Measurements from ENCODE around the gene PPP6R1.

PPP6R1 gene

GRCh38 chr19:55240713-55241020 is 18.1 kb downstream of the PPP6R1 start:
- no peak overlapping the region for H2AK5ac ChIP-seq (ENCODE audit: low read length)
- H4K12ac ChIP-seq (ENCODE audit: low read depth, low read length), result no peak overlapping the region
- no peak overlapping the region for H3K4me3 ChIP-seq (ENCODE audit: low read depth, low read length)
- H3K14ac ChIP-seq (ENCODE audit: low read length), result no peak overlapping the region
- no peak overlapping the region for H4K91ac ChIP-seq (ENCODE audit: low read depth, low read length)
- DNase-seq, result no peak
- H3K9me3 ChIP-seq (ENCODE audit: insufficient read depth, low read depth, low read length), result peaks cover 3% of the 10 kb centered on the region
- H3K27ac ChIP-seq (ENCODE audit: low read depth, low read length), result no peak overlapping the region
- no CpG with 5 or more reads among the region's 6 CpGs for WGBS (ENCODE audit: extremely low coverage, insufficient coverage, insufficient read length)
- no peak overlapping the region for H3K9ac ChIP-seq (ENCODE audit: low read length)
- H3K4ac ChIP-seq (ENCODE audit: low read depth, low read length), result no peak overlapping the region
- no peak overlapping the region for H2AFZ ChIP-seq (ENCODE audit: insufficient read depth, low read length, poor library complexity)
- H3K79me2 ChIP-seq (ENCODE audit: control insufficient read depth, insufficient read depth, low read length, poor library complexity), result no peaks in the 10 kb centered on the region
- H3K36me3 ChIP-seq (ENCODE audit: control insufficient read depth in 1 of 2, insufficient read depth in 2 of 2, low read length in 2 of 2), result peaks cover 85 to 91% of the 10 kb centered on the region in 2 experiments
- H3K79me1 ChIP-seq (ENCODE audit: low read length), result no peaks in the 10 kb centered on the region
- H3K23ac ChIP-seq (ENCODE audit: low read length), result no peak overlapping the region
- H4K8ac ChIP-seq (ENCODE audit: low read depth, low read length), result no peak overlapping the region
- no peaks in the 10 kb centered on the region for H3K4me1 ChIP-seq (ENCODE audit: control insufficient read depth in 1 of 2, insufficient read depth in 2 of 2, low read length in 2 of 2)
- H2BK120ac ChIP-seq (ENCODE audit: insufficient read depth, low read length, poor library complexity), result no peak overlapping the region
- no peak overlapping the region for H2BK12ac ChIP-seq (ENCODE audit: low read length)
- no peaks in the 10 kb centered on the region for H3K27me3 ChIP-seq (ENCODE audit: insufficient read depth, low read length)
- no peak overlapping the region for H3K4me2 ChIP-seq (ENCODE audit: low read length)
- H3K18ac ChIP-seq (ENCODE audit: low read length), result no peak overlapping the region
- H2BK5ac ChIP-seq (ENCODE audit: low read depth, low read length, poor library complexity), result no peak overlapping the region

DNA sequence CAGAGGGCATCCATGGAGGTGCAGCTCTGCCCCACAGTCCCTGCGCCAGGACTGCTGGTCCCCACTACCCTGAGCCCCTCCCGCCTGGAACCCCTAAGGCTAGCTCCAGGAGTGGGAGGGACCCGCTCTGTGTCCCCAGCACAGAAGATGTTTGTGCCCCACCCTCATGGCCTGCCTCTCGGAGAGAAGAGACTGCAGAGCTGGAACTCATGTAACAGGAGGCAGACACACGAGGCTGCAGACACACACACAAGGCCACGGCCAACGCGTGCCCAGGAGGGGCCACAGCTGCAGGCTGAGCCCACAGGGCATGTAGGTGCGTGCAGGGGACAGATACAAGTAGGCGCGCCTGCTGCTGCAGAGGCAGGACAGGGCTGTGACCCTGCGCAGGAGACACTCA is 19.8 kb downstream of the PPP6R1 start:
- Histone ChIP-seq H3K36me3 (ENCODE audit: control insufficient read depth in 1 of 2, insufficient read depth in 2 of 2, low read length in 2 of 2) (peaks cover 74 to 82% of the 10 kb centered on the region in 2 experiments), H3K79me2 (ENCODE audit: control insufficient read depth, insufficient read depth, low read length, poor library complexity) (no peaks in the 10 kb centered on the region), H2AFZ (ENCODE audit: insufficient read depth, low read length, poor library complexity) (no peak overlapping the region), H3K18ac (ENCODE audit: low read length) (no peak overlapping the region), H4K8ac (ENCODE audit: low read depth, low read length) (no peak overlapping the region), H4K91ac (ENCODE audit: low read depth, low read length) (no peak overlapping the region), H3K9me3 (ENCODE audit: insufficient read depth, low read depth, low read length) (peaks cover 3% of the 10 kb centered on the region), H3K4me2 (ENCODE audit: low read length) (no peak overlapping the region), H3K27ac (ENCODE audit: low read depth, low read length) (no peak overlapping the region), H3K4ac (ENCODE audit: low read depth, low read length) (no peak overlapping the region), H2AK5ac (ENCODE audit: low read length) (no peak overlapping the region), H3K4me3 (ENCODE audit: low read depth, low read length) (no peak overlapping the region), H3K23ac (ENCODE audit: low read length) (no peak overlapping the region), H3K4me1 (ENCODE audit: control insufficient read depth in 1 of 2, insufficient read depth in 2 of 2, low read length in 2 of 2) (no peaks in the 10 kb centered on the region), H3K9ac (ENCODE audit: low read length) (no peak overlapping the region), H3K79me1 (ENCODE audit: low read length) (no peaks in the 10 kb centered on the region), H2BK120ac (ENCODE audit: insufficient read depth, low read length, poor library complexity) (no peak overlapping the region), H2BK5ac (ENCODE audit: low read depth, low read length, poor library complexity) (no peak overlapping the region), H4K12ac (ENCODE audit: low read depth, low read length) (no peak overlapping the region), H3K14ac (ENCODE audit: low read length) (no peak overlapping the region), H2BK12ac (ENCODE audit: low read length) (no peak overlapping the region), H3K27me3 (ENCODE audit: insufficient read depth, low read length) (no peaks in the 10 kb centered on the region)
- no peak for DNase-seq
- WGBS (ENCODE audit: extremely low coverage, insufficient coverage, insufficient read length), result no CpG with 5 or more reads among the region's 12 CpGs

GRCh38 chr19:55238030-55238429 is 20.8 kb downstream of the PPP6R1 start:
- H3K4me2 ChIP-seq (ENCODE audit: low read length), result no peak overlapping the region
- H3K4me1 ChIP-seq (ENCODE audit: control insufficient read depth in 1 of 2, insufficient read depth in 2 of 2, low read length in 2 of 2), result no peaks in the 10 kb centered on the region
- H3K27ac ChIP-seq (ENCODE audit: low read depth, low read length), result no peak overlapping the region
- no peak overlapping the region for H3K4ac ChIP-seq (ENCODE audit: low read depth, low read length)
- H2BK12ac ChIP-seq (ENCODE audit: low read length), result no peak overlapping the region
- no peak overlapping the region for H4K12ac ChIP-seq (ENCODE audit: low read depth, low read length)
- no peak overlapping the region for H3K18ac ChIP-seq (ENCODE audit: low read length)
- no peaks in the 10 kb centered on the region for H3K79me2 ChIP-seq (ENCODE audit: control insufficient read depth, insufficient read depth, low read length, poor library complexity)
- no peak for DNase-seq
- no peaks in the 10 kb centered on the region for H3K79me1 ChIP-seq (ENCODE audit: low read length)
- no peak overlapping the region for H3K4me3 ChIP-seq (ENCODE audit: low read depth, low read length)
- H3K27me3 ChIP-seq (ENCODE audit: insufficient read depth, low read length), result no peaks in the 10 kb centered on the region
- H2BK120ac ChIP-seq (ENCODE audit: insufficient read depth, low read length, poor library complexity), result no peak overlapping the region
- H3K14ac ChIP-seq (ENCODE audit: low read length), result no peak overlapping the region
- H2AFZ ChIP-seq (ENCODE audit: insufficient read depth, low read length, poor library complexity), result no peak overlapping the region
- H2BK5ac ChIP-seq (ENCODE audit: low read depth, low read length, poor library complexity), result no peak overlapping the region
- H3K9me3 ChIP-seq (ENCODE audit: insufficient read depth, low read depth, low read length), result peaks cover 3% of the 10 kb centered on the region
- no peak overlapping the region for H4K8ac ChIP-seq (ENCODE audit: low read depth, low read length)
- no peak overlapping the region for H2AK5ac ChIP-seq (ENCODE audit: low read length)
- no peak overlapping the region for H4K91ac ChIP-seq (ENCODE audit: low read depth, low read length)
- WGBS (ENCODE audit: extremely low coverage, insufficient coverage, insufficient read length), result no CpG with 5 or more reads among the region's 8 CpGs
- H3K36me3 ChIP-seq (ENCODE audit: control insufficient read depth in 1 of 2, insufficient read depth in 2 of 2, low read length in 2 of 2), result peaks cover 69 to 77% of the 10 kb centered on the region in 2 experiments
- no peak overlapping the region for H3K9ac ChIP-seq (ENCODE audit: low read length)
- H3K23ac ChIP-seq (ENCODE audit: low read length), result no peak overlapping the region

GRCh38 chr19:55232986-55233385 is 25.8 kb downstream of the PPP6R1 start:
- Histone ChIP-seq H4K12ac (ENCODE audit: low read depth, low read length) (no peak overlapping the region), H3K18ac (ENCODE audit: low read length) (no peak overlapping the region), H3K4me3 (ENCODE audit: low read depth, low read length) (no peak overlapping the region), H2AK5ac (ENCODE audit: low read length) (no peak overlapping the region), H3K27me3 (ENCODE audit: insufficient read depth, low read length) (no peaks in the 10 kb centered on the region), H3K36me3 (ENCODE audit: control insufficient read depth in 1 of 2, insufficient read depth in 2 of 2, low read length in 2 of 2) (peaks cover 70 to 78% of the 10 kb centered on the region in 2 experiments), H3K79me1 (ENCODE audit: low read length) (no peaks in the 10 kb centered on the region), H3K23ac (ENCODE audit: low read length) (no peak overlapping the region), H4K91ac (ENCODE audit: low read depth, low read length) (no peak overlapping the region), H3K9ac (ENCODE audit: low read length) (no peak overlapping the region), H3K4ac (ENCODE audit: low read depth, low read length) (no peak overlapping the region), H3K4me1 (ENCODE audit: control insufficient read depth in 1 of 2, insufficient read depth in 2 of 2, low read length in 2 of 2) (no peaks in the 10 kb centered on the region), H3K27ac (ENCODE audit: low read depth, low read length) (no peak overlapping the region), H2BK12ac (ENCODE audit: low read length) (no peak overlapping the region), H3K14ac (ENCODE audit: low read length) (no peak overlapping the region), H2AFZ (ENCODE audit: insufficient read depth, low read length, poor library complexity) (no peak overlapping the region), H3K9me3 (ENCODE audit: insufficient read depth, low read depth, low read length) (peaks cover 1% of the 10 kb centered on the region), H3K4me2 (ENCODE audit: low read length) (no peak overlapping the region), H3K79me2 (ENCODE audit: control insufficient read depth, insufficient read depth, low read length, poor library complexity) (no peaks in the 10 kb centered on the region), H2BK120ac (ENCODE audit: insufficient read depth, low read length, poor library complexity) (no peak overlapping the region), H2BK5ac (ENCODE audit: low read depth, low read length, poor library complexity) (no peak overlapping the region), H4K8ac (ENCODE audit: low read depth, low read length) (no peak overlapping the region)
- WGBS (ENCODE audit: extremely low coverage, insufficient coverage, insufficient read length), result no CpG with 5 or more reads among the region's 5 CpGs
- DNase-seq, result no peak

- H3K27me3 ChIP-seq (ENCODE audit: insufficient read depth, low read length), result no peaks in the 10 kb centered on the region
- H2BK5ac ChIP-seq (ENCODE audit: low read depth, low read length, poor library complexity), result no peak overlapping the region
- H3K36me3 ChIP-seq (ENCODE audit: control insufficient read depth in 1 of 2, insufficient read depth in 2 of 2, low read length in 2 of 2), result peaks cover 72 to 78% of the 10 kb centered on the region in 2 experiments
- H2BK120ac ChIP-seq (ENCODE audit: insufficient read depth, low read length, poor library complexity), result no peak overlapping the region
- H2AK5ac ChIP-seq (ENCODE audit: low read length), result no peak overlapping the region
- H3K79me1 ChIP-seq (ENCODE audit: low read length), result no peaks in the 10 kb centered on the region
- no peaks in the 10 kb centered on the region for H3K4me1 ChIP-seq (ENCODE audit: control insufficient read depth in 1 of 2, insufficient read depth in 2 of 2, low read length in 2 of 2)
- H3K9me3 ChIP-seq (ENCODE audit: insufficient read depth, low read depth, low read length), result peaks cover 1% of the 10 kb centered on the region
- no peak overlapping the region for H3K14ac ChIP-seq (ENCODE audit: low read length)
- H3K79me2 ChIP-seq (ENCODE audit: control insufficient read depth, insufficient read depth, low read length, poor library complexity), result no peaks in the 10 kb centered on the region
- no peak overlapping the region for H4K91ac ChIP-seq (ENCODE audit: low read depth, low read length)
- no peak overlapping the region for H3K4me2 ChIP-seq (ENCODE audit: low read length)
- WGBS (ENCODE audit: extremely low coverage, insufficient coverage, insufficient read length), result no CpG with 5 or more reads among the region's 12 CpGs
- no peak overlapping the region for H3K4ac ChIP-seq (ENCODE audit: low read depth, low read length)
- no peak overlapping the region for H3K27ac ChIP-seq (ENCODE audit: low read depth, low read length)
- no peak overlapping the region for H3K18ac ChIP-seq (ENCODE audit: low read length)
- no peak overlapping the region for H4K8ac ChIP-seq (ENCODE audit: low read depth, low read length)
- DNase-seq, result no peak
- no peak overlapping the region for H2AFZ ChIP-seq (ENCODE audit: insufficient read depth, low read length, poor library complexity)
- H3K23ac ChIP-seq (ENCODE audit: low read length), result no peak overlapping the region
- H3K4me3 ChIP-seq (ENCODE audit: low read depth, low read length), result no peak overlapping the region
- H2BK12ac ChIP-seq (ENCODE audit: low read length), result no peak overlapping the region
- no peak overlapping the region for H4K12ac ChIP-seq (ENCODE audit: low read depth, low read length)
- no peak overlapping the region for H3K9ac ChIP-seq (ENCODE audit: low read length)
Observed at GRCh38 chr19:55232286-55232602, 26.6 kb downstream of the PPP6R1 start.

All from trophoblast cell (in vitro differentiated cells and primary cell).